HepG2 (cell line): Measurements from ENCODE around the gene ZNF618. TPM values are rescaled to one million over a fixed set of nuclear protein-coding genes. Genes with fewer than 3 reads are reported as not detected.

ENCODE experiments used
- ATF1 ChIP-seq: IDR thresholded peaks from 2 replicates; pipeline ENCODE4 v1.6.1; 2016; ENCODE audit warnings: mild to moderate bottlenecking, control low read depth
- CENPBD1 ChIP-seq: sonication (generic); formaldehyde crosslinking; IDR thresholded peaks from 2 replicates; pipeline ENCODE4 v1.8.0; 2022; ENCODE audit warnings: missing genetic modification reagents, low read depth, mild to moderate bottlenecking, borderline replicate concordance
- FOXA3 ChIP-seq: IDR thresholded peaks from 2 replicates; pipeline ENCODE4 v1.6.1; 2016; ENCODE audit warnings: missing genetic modification reagents, missing compliant biosample characterization
- GABPB1 ChIP-seq: IDR thresholded peaks from 2 replicates; pipeline ENCODE4 v1.6.1; 2016; ENCODE audit warnings: mild to moderate bottlenecking, missing genetic modification reagents, moderate library complexity, missing compliant biosample characterization
- KAT8 ChIP-seq: IDR thresholded peaks from 2 replicates; pipeline ENCODE4 v1.6.1; 2016; ENCODE audit warnings: missing genetic modification reagents, missing compliant biosample characterization
- MAFG ChIP-seq: sonication (generic); formaldehyde crosslinking; IDR thresholded peaks from 2 replicates; pipeline ENCODE4 v1.5.1; 2020; ENCODE audit warnings: mild to moderate bottlenecking, missing genetic modification reagents
- MATR3 ChIP-seq: sonication (generic); formaldehyde crosslinking; IDR thresholded peaks from 2 replicates; pipeline ENCODE4 v1.4.0; 2020; ENCODE audit warnings: missing genetic modification reagents
- MIER2 ChIP-seq: IDR thresholded peaks from 2 replicates; pipeline ENCODE4 v1.6.1; 2016; ENCODE audit warnings: missing biosample characterization, missing genetic modification reagents
- MIER3 ChIP-seq: IDR thresholded peaks from 2 replicates; pipeline ENCODE4 v1.6.1; 2016; ENCODE audit warnings: missing compliant biosample characterization, borderline replicate concordance
- PBX2 ChIP-seq: IDR thresholded peaks from 2 replicates; pipeline ENCODE4 v1.6.1; 2016; ENCODE audit warnings: control low read depth
- PITX1 ChIP-seq: sonication (generic); formaldehyde crosslinking; IDR thresholded peaks from 2 replicates; pipeline ENCODE4 v1.5.1; 2020; ENCODE audit warnings: mild to moderate bottlenecking, missing genetic modification reagents
- RERE ChIP-seq: IDR thresholded peaks from 2 replicates; pipeline ENCODE4 v1.6.1; 2016; ENCODE audit warnings: low read depth, missing genetic modification reagents, missing compliant biosample characterization
- SNAI1 ChIP-seq: sonication (generic); formaldehyde crosslinking; IDR thresholded peaks from 2 replicates; pipeline ENCODE4 v1.5.0; 2020; ENCODE audit warnings: mild to moderate bottlenecking, missing genetic modification reagents, borderline replicate concordance
- SRSF9 ChIP-seq: fragments of 200-400 bp; formaldehyde crosslinking; IDR thresholded peaks from 2 replicates; pipeline ENCODE4 v1.6.1; 2018; ENCODE audit warnings: borderline replicate concordance, mild to moderate bottlenecking, low read depth, low read length; ENCODE audit not compliant: insufficient read depth, poor library complexity, severe bottlenecking
- TCF7L2 ChIP-seq: IDR thresholded peaks from 2 replicates; pipeline ENCODE4 v1.6.1; 2011; ENCODE audit warnings: mild to moderate bottlenecking, low read depth, low read length, moderate library complexity
- TFDP1 ChIP-seq: IDR thresholded peaks from 2 replicates; pipeline ENCODE4 v1.6.1; 2016; ENCODE audit warnings: missing compliant biosample characterization, missing genetic modification reagents, borderline replicate concordance
- ZC3H4 ChIP-seq: sonication (generic); formaldehyde crosslinking; IDR thresholded peaks from 2 replicates; pipeline ENCODE4 v1.4.0; 2020; ENCODE audit warnings: missing genetic modification reagents, borderline replicate concordance
- ZNF674 ChIP-seq: sonication (generic); formaldehyde crosslinking; IDR thresholded peaks from 2 replicates; pipeline ENCODE4 v1.5.0; 2020; ENCODE audit warnings: low read depth, mild to moderate bottlenecking, missing genetic modification reagents
- ZNF703 ChIP-seq: sonication (generic); formaldehyde crosslinking; IDR thresholded peaks from 2 replicates; pipeline ENCODE4 v1.5.1; 2020; ENCODE audit warnings: missing genetic modification reagents, mild to moderate bottlenecking, moderate library complexity, borderline replicate concordance
- ZNF784 ChIP-seq: sonication (generic); formaldehyde crosslinking; IDR thresholded peaks from 2 replicates; pipeline ENCODE4 v1.5.1; 2020; ENCODE audit warnings: missing genetic modification reagents, mild to moderate bottlenecking, borderline replicate concordance
- ZNF879 ChIP-seq: sonication (generic); formaldehyde crosslinking; IDR thresholded peaks from 2 replicates; pipeline ENCODE4 v1.8.1; 2023; ENCODE audit warnings: missing genetic modification reagents
- polyA plus RNA-seq, 8 experiments: library from polyadenylated mRNA; depleted of rRNA in 3 of 8; stranded (reverse) in 7 of 8; unstranded in 1 of 8; fragments of >200 nt; fragmentation: Illumina TruSeq in 4 of 8; extraction: Trizol in 4 of 8; gene quantifications; 2 replicates each; pipeline versions ENCODE4 v1.2.1 to v1.2.3, GENCODE V29; 2011 to 2016; ENCODE audit warnings: low read depth in 4 of 8, missing spikeins in 1 of 8, mixed read lengths in 1 of 8; ENCODE audit not compliant: insufficient read depth in 1 of 8
- total RNA-seq, 5 experiments: library from RNA; depleted of rRNA; stranded (reverse); fragments of >200 nt; fragmentation: Illumina TruSeq; extraction: Trizol; gene quantifications; 2 replicates each; pipeline ENCODE4 v1.2.3, GENCODE V29; 2016; ENCODE audit warnings: low read depth in 1 of 5

The ZNF618 gene
- total and polyA plus RNA-seq, 2 of the 13 experiments (the other 11 are each of a cell fraction or from before 2014, with no cell fraction given): 0.07 TPM

GRCh38 chr9:114058688-114059046 lies 182.6 kb downstream of the ZNF618 start (continued):
- TF ChIP-seq ATF1 (CRISPR knock-in tag) (no peak), SNAI1 (CRISPR knock-in tag) (0 out of 2 replicates have a peak, but pooled peaks have one; percentile 40), GABPB1 (no peak; the same call in 1 of the 2 replicates), RERE (CRISPR knock-in tag) (no peak), TCF7L2 (no peak), ZNF784 (CRISPR knock-in tag) (no peak), KAT8 (CRISPR knock-in tag) (0 out of 2 replicates have a peak, but pooled peaks have one; percentile 16), MIER2 (no peak), PBX2 (CRISPR knock-in tag) (no peak), FOXA3 (CRISPR knock-in tag) (no peak), ZNF879 (CRISPR knock-in tag) (no peak), TFDP1 (CRISPR knock-in tag) (peak; percentile 72), PITX1 (CRISPR knock-in tag) (no peak), ZC3H4 (CRISPR knock-in tag) (no peak), ZNF703 (CRISPR knock-in tag) (no peak), MATR3 (CRISPR knock-in tag) (no peak), CENPBD1 (no peak), SRSF9 (no peak), MIER3 (CRISPR knock-in tag) (no peak; the same call in 1 of the 2 replicates), MAFG (CRISPR knock-in tag) (no peak), ZNF674 (CRISPR knock-in tag) (no peak)
